ENCODE data around the gene KCNQ2.
A peak's percentile ranks its signal among the peaks of the same experiment; 100 is the strongest.

GRCh38 chr20:63381781-63382431 lies 90.5 kb downstream of the KCNQ2 start:
- TF ChIP-seq CTCF (IDR thresholded peaks at IDR 0.05; ENCODE audit: low read depth, low read length, poor library complexity, severe bottlenecking) (peak; percentile 97), EZH2phosphoT487 (IDR thresholded peaks at IDR 0.05; ENCODE audit: borderline replicate concordance, low read length) (no peak)
